Left lung (tissue), 10 donors: ENCODE data around the gene TFDP2. TPM values are rescaled to one million over a fixed set of nuclear protein-coding genes. Genes with fewer than 3 reads are reported as not detected.

Experiments used
- ATAC-seq: fragments of 200-7000 bp; cut with Tn5 transposase; one replicate; pipeline ENCODE4 v1.9.1; 2020; ENCODE audit warnings: moderate library complexity
- DNase-seq, 4 donors: peaks; one replicate each; pipeline ENCODE4 v3.0.0-alpha.2; 2013 to 2020
- H3K27ac ChIP-seq, 2 donors: fragments of 200-600 bp; sonication (generic) in 1 of 2; one replicate each; pipeline versions ENCODE4 v1.5.0 to v1.8.0; 2020 to 2021
- H3K27me3 ChIP-seq, 2 donors: fragments of 200-600 bp; sonication (generic) in 1 of 2; one replicate each; pipeline versions ENCODE4 v1.5.0 to v1.8.0; 2020 to 2021
- H3K36me3 ChIP-seq, 2 donors: fragments of 200-600 bp; sonication (generic) in 1 of 2; one replicate each; pipeline versions ENCODE4 v1.5.0 to v1.8.0; 2020 to 2021
- H3K4me1 ChIP-seq, 2 donors: fragments of 200-600 bp; one replicate each; pipeline ENCODE4 v1.8.0; 2021
- H3K4me3 ChIP-seq, 2 donors: fragments of 200-600 bp; sonication (generic) in 1 of 2; one replicate each; pipeline versions ENCODE4 v1.5.0 to v1.8.0; 2020 to 2021; ENCODE audit warnings: mild to moderate bottlenecking in 1 of 2
- H3K9me3 ChIP-seq, 2 donors: fragments of 200-600 bp; sonication (generic) in 1 of 2; one replicate each; pipeline versions ENCODE4 v1.5.0 to v1.8.0; 2020 to 2021
- intact Hi-C, 2 donors: fragments of 100-400 bp; cut with DNase I; formaldehyde crosslinking; loops; one replicate each; pipeline versions ENCODE4 v1.11.2 to v1.14.2; 2022
- polyA plus RNA-seq, 6 donors: library from polyadenylated mRNA; unstranded; fragments of 120-200 nt; gene quantifications; one replicate each; pipeline ENCODE4 v1.2.1, GENCODE V29; 2013; ENCODE audit not compliant: insufficient read length in 6 of 6
- total RNA-seq, 2 donors: library from RNA; stranded (reverse); fragmentation: NEBNext Ultra II Directional; extraction: Animal tissue kit (Norgen Biotek cat#: 25700); gene quantifications; one replicate each; pipeline ENCODE4 v1.2.1, GENCODE V29; 2021
- TF ChIP-seq, protein P1 (sequence below), 2 donors: fragments of 200-600 bp; sonication (generic) in 1 of 2; IDR thresholded peaks; one replicate each; pipeline versions ENCODE4 v1.5.0 to v1.8.0; 2021; ENCODE audit warnings: antibody characterized with exemption in 2 of 2
- donor health status: DM: no; HTN: yes; CAD: no.
- donor health status: DM: no; HTN: no; CAD: no.

The TFDP2 gene
- total and polyA plus RNA-seq, 8 donors, result 21.2 to 73.0 (median 53.6) TPM

GRCh38 chr3:141959589-141960554 is 189.5 kb downstream of the TFDP2 start:
- Histone ChIP-seq H3K36me3 (peaks cover 0 to 14% of the 10 kb centered on the region in 2 donors), H3K9me3 (no peaks in the 10 kb centered on the region), H3K4me1 (no peaks in the 10 kb centered on the region), H3K4me3 (no peak overlapping the region), H3K27ac (peak overlapping the region; percentile 43 to 73), H3K27me3 (no peaks in the 10 kb centered on the region)
- peak; percentile 47 for ATAC-seq
- TF ChIP-seq, protein P1, sequence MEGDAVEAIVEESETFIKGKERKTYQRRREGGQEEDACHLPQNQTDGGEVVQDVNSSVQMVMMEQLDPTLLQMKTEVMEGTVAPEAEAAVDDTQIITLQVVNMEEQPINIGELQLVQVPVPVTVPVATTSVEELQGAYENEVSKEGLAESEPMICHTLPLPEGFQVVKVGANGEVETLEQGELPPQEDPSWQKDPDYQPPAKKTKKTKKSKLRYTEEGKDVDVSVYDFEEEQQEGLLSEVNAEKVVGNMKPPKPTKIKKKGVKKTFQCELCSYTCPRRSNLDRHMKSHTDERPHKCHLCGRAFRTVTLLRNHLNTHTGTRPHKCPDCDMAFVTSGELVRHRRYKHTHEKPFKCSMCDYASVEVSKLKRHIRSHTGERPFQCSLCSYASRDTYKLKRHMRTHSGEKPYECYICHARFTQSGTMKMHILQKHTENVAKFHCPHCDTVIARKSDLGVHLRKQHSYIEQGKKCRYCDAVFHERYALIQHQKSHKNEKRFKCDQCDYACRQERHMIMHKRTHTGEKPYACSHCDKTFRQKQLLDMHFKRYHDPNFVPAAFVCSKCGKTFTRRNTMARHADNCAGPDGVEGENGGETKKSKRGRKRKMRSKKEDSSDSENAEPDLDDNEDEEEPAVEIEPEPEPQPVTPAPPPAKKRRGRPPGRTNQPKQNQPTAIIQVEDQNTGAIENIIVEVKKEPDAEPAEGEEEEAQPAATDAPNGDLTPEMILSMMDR (IDR thresholded peaks at IDR 0.05), result no peak
- intact Hi-C loops, result no loop called here
- DNase-seq, result peak in 1 of 4 donors; percentile 22

- intact Hi-C loops, result no loop called here
- H3K27ac ChIP-seq, result no peak overlapping the region
- TF ChIP-seq, protein P1 (IDR thresholded peaks at IDR 0.05), result no peak
- ATAC-seq (no peak), DNase-seq (no peak)
- H3K9me3 ChIP-seq, result no peaks in the 10 kb centered on the region
- no peaks in the 10 kb centered on the region for H3K27me3 ChIP-seq
- peaks cover 0 to 31% of the 10 kb centered on the region in 2 donors for H3K36me3 ChIP-seq
- no peaks in the 10 kb centered on the region for H3K4me1 ChIP-seq
- H3K4me3 ChIP-seq, result no peak overlapping the region
Measured at GRCh38 chr3:141955175-141955574, 194.2 kb downstream of the TFDP2 start.

GRCh38 chr3:141952611-141953010 is 196.7 kb downstream of the TFDP2 start:
- Histone ChIP-seq H3K27ac (no peak overlapping the region), H3K4me1 (no peaks in the 10 kb centered on the region), H3K4me3 (no peak overlapping the region), H3K9me3 (no peaks in the 10 kb centered on the region), H3K27me3 (no peaks in the 10 kb centered on the region), H3K36me3 (peaks cover 0 to 26% of the 10 kb centered on the region in 2 donors)
- TF ChIP-seq, protein P1 (IDR thresholded peaks at IDR 0.05), result no peak
- DNase-seq (no peak), ATAC-seq (no peak)
- intact Hi-C loops, result no loop called here

DNA sequence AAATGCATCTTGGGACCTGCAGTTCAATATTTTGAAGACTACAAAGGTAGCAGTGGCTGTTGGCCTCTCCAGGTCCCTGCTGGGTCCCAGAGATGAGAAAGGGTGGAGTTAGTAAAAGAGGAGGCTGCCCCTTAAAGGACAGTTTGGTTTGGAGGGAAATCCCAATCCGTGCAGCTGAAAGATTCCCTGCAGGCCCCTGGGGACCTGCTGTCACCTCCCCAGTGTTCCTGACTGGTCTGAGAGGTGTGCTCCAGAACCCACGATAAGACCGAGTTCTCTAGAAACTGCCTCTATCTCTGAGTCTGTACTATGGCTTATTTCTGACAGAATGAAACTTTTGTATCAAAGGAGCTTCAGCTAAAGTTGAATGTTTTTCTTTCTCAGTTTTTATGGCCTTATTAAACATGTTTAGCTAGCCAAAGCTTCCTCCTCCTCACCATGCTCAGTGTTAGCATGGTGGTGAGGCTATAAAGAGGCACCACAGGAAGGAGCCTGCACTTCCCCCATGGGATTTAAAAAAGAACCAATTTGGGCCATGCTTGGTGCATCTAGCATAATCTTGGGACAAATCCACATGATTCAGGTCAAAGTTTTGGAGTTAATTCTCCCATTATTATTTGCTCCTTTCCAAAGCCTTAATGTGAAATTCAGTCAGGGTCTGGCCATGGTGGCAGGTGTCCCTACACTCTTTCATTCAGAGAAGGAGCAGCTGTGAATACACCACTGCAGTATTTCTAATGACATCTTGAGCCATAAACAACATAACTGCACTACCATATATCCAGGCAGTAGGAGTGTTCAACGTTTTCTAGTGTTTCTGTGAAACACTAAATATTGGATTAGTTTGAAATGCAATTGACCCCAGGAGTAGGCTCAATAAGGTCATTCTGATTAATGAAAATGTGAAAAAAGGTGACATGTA is 198.5 kb downstream of the TFDP2 start:
- Histone ChIP-seq H3K27ac (no peak overlapping the region), H3K4me1 (no peaks in the 10 kb centered on the region), H3K4me3 (no peak overlapping the region), H3K27me3 (no peaks in the 10 kb centered on the region), H3K9me3 (no peaks in the 10 kb centered on the region), H3K36me3 (peaks cover 0 to 24% of the 10 kb centered on the region in 2 donors)
- TF ChIP-seq, protein P1 (IDR thresholded peaks at IDR 0.05), result no peak
- intact Hi-C loops, result no loop called here
- DNase-seq (no peak), ATAC-seq (no peak)
